SK-N-SH treated with all-trans-retinoic acid at 6 μM for 48 hours (cell line): ENCODE measurements around the gene NUP210.
"Not testable (repeated sequence)": the region's sequence is repeated elsewhere in the genome, so short reads cannot be mapped to it uniquely, and the experiment has no call there.

Source experiments
- ATAC-seq: fragments of 200-7000 bp; cut with Tn5 transposase; 3 replicates; pipeline ENCODE4 v1.9.1; 2020; ENCODE audit warnings: mild to moderate bottlenecking, moderate library complexity
- BACH2 ChIP-seq: fragments of 250-450 bp; sonication (Bioruptor Pico); IDR thresholded peaks from 2 replicates; pipeline ENCODE4 v1.9.0; 2021; ENCODE audit warnings: mild to moderate bottlenecking, borderline replicate concordance
- CREB5 ChIP-seq: fragments of 250-450 bp; sonication (Bioruptor Pico); IDR thresholded peaks from 2 replicates; pipeline ENCODE4 v1.5.1; 2020; ENCODE audit warnings: low read depth, mild to moderate bottlenecking, moderate library complexity
- CSDC2 ChIP-seq: fragments of 250-450 bp; sonication (Bioruptor Pico); IDR thresholded peaks from 2 replicates; pipeline ENCODE4 v1.5.0; 2020; ENCODE audit warnings: mild to moderate bottlenecking, moderate library complexity
- ESRRG ChIP-seq: fragments of 250-450 bp; sonication (Bioruptor Pico); IDR thresholded peaks from 2 replicates; pipeline ENCODE4 v1.6.1; 2021; ENCODE audit warnings: mild to moderate bottlenecking
- OSR1 ChIP-seq: fragments of 250-450 bp; sonication (Bioruptor Pico); IDR thresholded peaks from 2 replicates; pipeline ENCODE4 v1.8.0; 2022; ENCODE audit warnings: moderate library complexity, mild to moderate bottlenecking, inconsistent platforms
- PATZ1 ChIP-seq: fragments of 250-450 bp; sonication (Bioruptor Pico); IDR thresholded peaks from 2 replicates; pipeline ENCODE4 v1.8.0; 2020; ENCODE audit warnings: mild to moderate bottlenecking, moderate library complexity, borderline replicate concordance
- POU6F1 ChIP-seq: fragments of 250-450 bp; sonication (Bioruptor Pico); IDR thresholded peaks from 2 replicates; pipeline ENCODE4 v1.8.0; 2021; ENCODE audit warnings: low read depth, mild to moderate bottlenecking, moderate library complexity, borderline replicate concordance
- SNAI2 ChIP-seq: fragments of 250-450 bp; sonication (Bioruptor Pico); IDR thresholded peaks from 2 replicates; pipeline ENCODE4 v1.5.0; 2020; ENCODE audit warnings: mild to moderate bottlenecking, moderate library complexity
- ZC3H10 ChIP-seq: fragments of 250-450 bp; sonication (Bioruptor Pico); IDR thresholded peaks from 2 replicates; pipeline ENCODE4 v1.5.1; 2021; ENCODE audit warnings: mild to moderate bottlenecking, moderate library complexity
- ZFP3 ChIP-seq: fragments of 250-450 bp; sonication (Bioruptor Pico); IDR thresholded peaks from 2 replicates; pipeline ENCODE4 v1.5.0; 2020; ENCODE audit warnings: mild to moderate bottlenecking, moderate library complexity
- ZFP30 ChIP-seq: fragments of 450-650 bp; formaldehyde crosslinking; IDR thresholded peaks from 2 replicates; pipeline ENCODE4 v1.5.0; 2022; ENCODE audit warnings: mild to moderate bottlenecking, moderate library complexity
- ZNF565 ChIP-seq: fragments of 450-650 bp; formaldehyde crosslinking; conservative IDR thresholded peaks from 2 replicates; pipeline ENCODE4 v1.5.0; 2020; ENCODE audit warnings: low read depth, mild to moderate bottlenecking, moderate library complexity
- ZNF70 ChIP-seq: fragments of 450-650 bp; formaldehyde crosslinking; IDR thresholded peaks from 2 replicates; pipeline ENCODE4 v1.5.0; 2020; ENCODE audit warnings: mild to moderate bottlenecking, moderate library complexity
- TF ChIP-seq, protein P1 (sequence below): fragments of 250-450 bp; sonication (Bioruptor Pico); IDR thresholded peaks from 2 replicates; pipeline ENCODE4 v1.5.1; 2021; ENCODE audit warnings: mild to moderate bottlenecking, moderate library complexity
- TF ChIP-seq, protein P2 (sequence below): fragments of 250-450 bp; sonication (Bioruptor Pico); IDR thresholded peaks from 2 replicates; pipeline ENCODE4 v1.5.0; 2020; ENCODE audit warnings: mild to moderate bottlenecking, moderate library complexity

NUP210 gene

DNA sequence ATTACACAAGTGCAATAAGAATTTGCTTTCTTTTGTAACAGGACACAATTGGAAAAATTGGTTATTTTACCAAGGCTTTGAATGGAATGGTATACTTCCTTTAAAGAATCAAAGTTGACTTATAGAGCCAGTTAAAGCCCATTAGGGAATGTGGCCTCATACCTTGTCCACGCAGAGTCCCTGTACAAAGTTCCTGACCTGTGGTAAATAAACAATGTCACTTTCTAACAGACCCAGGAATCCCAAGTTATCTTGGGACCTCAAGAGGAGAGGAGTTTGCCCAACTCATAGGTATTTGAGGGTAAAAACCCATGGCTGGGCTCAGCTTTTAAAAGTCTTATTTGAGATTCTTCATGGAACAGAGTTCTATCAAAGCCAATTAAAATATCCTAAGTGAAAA is 12.0 kb upstream of the NUP210 start:
- no peak for ATAC-seq
- no peak for TF ChIP-seq SNAI2 (CRISPR knock-in tag)
- TF ChIP-seq ZNF565 (CRISPR knock-in tag) = no peak

- not testable (repeated sequence) for ATAC-seq
Measured at GRCh38 chr3:13430411-13430875, 10.3 kb upstream of the NUP210 start.

DNA sequence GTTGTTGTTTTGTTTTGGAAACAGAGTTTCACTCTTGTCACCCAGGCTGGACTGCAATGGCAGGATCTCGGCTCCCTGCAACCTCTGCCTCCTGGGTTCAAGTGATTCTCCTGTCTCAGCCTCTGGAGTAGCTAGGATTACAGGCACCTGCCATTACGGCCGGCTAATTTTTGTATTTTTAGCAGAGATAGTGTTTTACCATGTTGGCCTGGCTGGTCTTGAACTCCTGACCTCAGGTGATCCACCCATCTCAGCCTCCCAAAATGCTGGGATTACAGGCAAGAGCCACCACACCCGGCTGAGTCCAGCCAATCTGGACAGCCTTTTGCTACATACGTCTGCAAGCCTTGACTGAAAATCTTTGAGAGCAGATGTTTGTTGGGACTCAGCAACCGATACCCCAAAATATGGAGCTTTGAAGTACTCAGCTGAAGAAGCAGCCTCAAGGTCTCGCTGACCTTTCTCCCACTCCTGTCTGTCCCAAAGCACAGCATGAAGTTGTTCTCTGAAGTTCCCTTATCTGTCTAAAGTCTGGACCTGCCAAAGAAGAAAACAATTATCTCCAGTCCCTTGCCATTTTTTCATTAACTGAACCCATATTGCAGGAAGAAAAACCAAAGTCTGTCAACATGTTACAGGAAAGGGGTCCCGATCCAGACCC is 9.6 kb upstream of the NUP210 start:
- TF ChIP-seq PATZ1 (CRISPR knock-in tag) = no peak
- TF ChIP-seq, protein P1, sequence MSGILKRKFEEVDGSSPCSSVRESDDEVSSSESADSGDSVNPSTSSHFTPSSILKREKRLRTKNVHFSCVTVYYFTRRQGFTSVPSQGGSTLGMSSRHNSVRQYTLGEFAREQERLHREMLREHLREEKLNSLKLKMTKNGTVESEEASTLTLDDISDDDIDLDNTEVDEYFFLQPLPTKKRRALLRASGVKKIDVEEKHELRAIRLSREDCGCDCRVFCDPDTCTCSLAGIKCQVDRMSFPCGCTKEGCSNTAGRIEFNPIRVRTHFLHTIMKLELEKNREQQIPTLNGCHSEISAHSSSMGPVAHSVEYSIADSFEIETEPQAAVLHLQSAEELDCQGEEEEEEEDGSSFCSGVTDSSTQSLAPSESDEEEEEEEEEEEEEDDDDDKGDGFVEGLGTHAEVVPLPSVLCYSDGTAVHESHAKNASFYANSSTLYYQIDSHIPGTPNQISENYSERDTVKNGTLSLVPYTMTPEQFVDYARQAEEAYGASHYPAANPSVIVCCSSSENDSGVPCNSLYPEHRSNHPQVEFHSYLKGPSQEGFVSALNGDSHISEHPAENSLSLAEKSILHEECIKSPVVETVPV (CRISPR knock-in tag) = no peak
- no peak for TF ChIP-seq ZFP3 (CRISPR knock-in tag)
- TF ChIP-seq BACH2 = no peak
- TF ChIP-seq SNAI2 (CRISPR knock-in tag) = no peak
- no peak for TF ChIP-seq ZC3H10
- TF ChIP-seq, protein P2, sequence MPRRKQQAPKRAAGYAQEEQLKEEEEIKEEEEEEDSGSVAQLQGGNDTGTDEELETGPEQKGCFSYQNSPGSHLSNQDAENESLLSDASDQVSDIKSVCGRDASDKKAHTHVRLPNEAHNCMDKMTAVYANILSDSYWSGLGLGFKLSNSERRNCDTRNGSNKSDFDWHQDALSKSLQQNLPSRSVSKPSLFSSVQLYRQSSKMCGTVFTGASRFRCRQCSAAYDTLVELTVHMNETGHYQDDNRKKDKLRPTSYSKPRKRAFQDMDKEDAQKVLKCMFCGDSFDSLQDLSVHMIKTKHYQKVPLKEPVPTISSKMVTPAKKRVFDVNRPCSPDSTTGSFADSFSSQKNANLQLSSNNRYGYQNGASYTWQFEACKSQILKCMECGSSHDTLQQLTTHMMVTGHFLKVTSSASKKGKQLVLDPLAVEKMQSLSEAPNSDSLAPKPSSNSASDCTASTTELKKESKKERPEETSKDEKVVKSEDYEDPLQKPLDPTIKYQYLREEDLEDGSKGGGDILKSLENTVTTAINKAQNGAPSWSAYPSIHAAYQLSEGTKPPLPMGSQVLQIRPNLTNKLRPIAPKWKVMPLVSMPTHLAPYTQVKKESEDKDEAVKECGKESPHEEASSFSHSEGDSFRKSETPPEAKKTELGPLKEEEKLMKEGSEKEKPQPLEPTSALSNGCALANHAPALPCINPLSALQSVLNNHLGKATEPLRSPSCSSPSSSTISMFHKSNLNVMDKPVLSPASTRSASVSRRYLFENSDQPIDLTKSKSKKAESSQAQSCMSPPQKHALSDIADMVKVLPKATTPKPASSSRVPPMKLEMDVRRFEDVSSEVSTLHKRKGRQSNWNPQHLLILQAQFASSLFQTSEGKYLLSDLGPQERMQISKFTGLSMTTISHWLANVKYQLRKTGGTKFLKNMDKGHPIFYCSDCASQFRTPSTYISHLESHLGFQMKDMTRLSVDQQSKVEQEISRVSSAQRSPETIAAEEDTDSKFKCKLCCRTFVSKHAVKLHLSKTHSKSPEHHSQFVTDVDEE (CRISPR knock-in tag) = no peak
- TF ChIP-seq CREB5 (CRISPR knock-in tag) = no peak
- no peak for TF ChIP-seq POU6F1 (CRISPR knock-in tag)
- TF ChIP-seq, all 23 proteins: peak for 0
- no peak for ATAC-seq

GRCh38 chr3:13428678-13429077 is 8.6 kb upstream of the NUP210 start:
- not testable (repeated sequence) for ATAC-seq

- TF ChIP-seq OSR1 (CRISPR knock-in tag) = no peak
- ATAC-seq = no peak
Measured at GRCh38 chr3:13427662-13428603, 7.8 kb upstream of the NUP210 start.

GRCh38 chr3:13426591-13426990 is 6.5 kb upstream of the NUP210 start:
- no peak for ATAC-seq
- TF ChIP-seq CSDC2 (CRISPR knock-in tag) (no peak), ZFP3 (CRISPR knock-in tag) (no peak), ZNF70 (CRISPR knock-in tag) (no peak), ZC3H10 (no peak), ESRRG (CRISPR knock-in tag) (no peak), CREB5 (CRISPR knock-in tag) (no peak), BACH2 (no peak), ZFP30 (CRISPR knock-in tag) (no peak)
- TF ChIP-seq, protein P2 (CRISPR knock-in tag) = no peak
